NOMO-1 treated with DMSO at 0.1 percent for 48 hours (cell line): Measurements from ENCODE around the gene SCAANT1.
A peak's percentile ranks its signal among the peaks of the same experiment; 100 is the strongest.

Source experiments
- DNase-seq: peaks from one replicate; lab custom pipeline; 2025; ENCODE audit not compliant: unreplicated experiment; lab: John Stamatoyannopoulos, UW

Gene SCAANT1

GRCh38 chr3:63934041-63934866 is 22.1 kb upstream of the SCAANT1 start:
- peak; percentile 95 for DNase-seq

DNA sequence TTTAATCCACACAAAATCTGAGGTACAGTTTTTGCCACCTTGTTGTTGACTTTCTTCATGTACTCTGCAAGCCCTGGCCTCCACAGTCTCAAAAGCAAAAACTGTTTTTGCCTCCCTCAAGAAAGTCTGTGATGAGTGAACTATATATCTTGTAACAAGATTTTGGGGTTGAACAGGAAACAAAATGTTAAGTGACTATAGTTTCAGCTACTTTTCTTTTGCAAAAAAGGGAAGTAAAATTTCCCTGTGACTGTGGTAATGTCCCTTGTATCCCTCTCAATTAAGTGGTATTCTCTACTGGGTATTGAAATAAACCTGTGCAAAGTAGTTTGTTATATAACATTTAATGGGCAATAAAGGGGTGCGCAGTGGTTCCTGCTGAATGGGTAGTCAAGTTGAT is 21.3 kb upstream of the SCAANT1 start:
- DNase-seq = peak; percentile 80

DNA sequence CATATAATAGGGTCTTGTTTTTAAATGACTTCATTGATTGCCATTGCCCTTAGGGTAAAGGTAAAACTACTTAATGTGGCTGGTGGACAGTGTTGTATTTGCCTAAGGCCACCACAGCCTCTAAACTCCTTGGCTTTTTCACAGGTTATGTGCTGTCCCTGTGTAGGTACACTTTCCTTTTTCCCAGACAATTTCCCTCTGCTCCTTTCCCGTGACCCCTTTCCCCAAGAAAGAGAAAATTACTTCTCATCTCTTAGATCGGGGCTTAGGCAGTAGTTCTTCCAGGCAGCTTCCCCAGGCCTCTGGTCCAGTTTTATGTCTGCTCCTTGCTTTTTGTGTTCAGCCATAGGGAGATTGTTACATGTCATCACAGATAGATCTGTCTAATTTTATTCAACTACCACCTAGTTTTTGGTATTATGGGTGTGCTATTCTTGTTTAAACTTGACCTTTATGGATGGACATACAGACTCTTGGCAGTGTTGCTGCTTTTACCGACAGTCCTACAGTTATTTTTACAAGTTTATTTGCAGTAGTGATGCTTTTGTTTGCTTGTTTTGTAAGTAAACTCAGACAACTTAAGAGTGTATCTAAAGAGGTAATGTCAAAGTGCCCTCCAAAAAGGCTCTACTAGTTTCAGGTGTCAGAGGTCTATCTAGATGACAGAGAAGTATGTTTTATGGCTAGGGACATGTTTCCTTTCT is 20.5 kb upstream of the SCAANT1 start:
- DNase-seq = no peak

DNA sequence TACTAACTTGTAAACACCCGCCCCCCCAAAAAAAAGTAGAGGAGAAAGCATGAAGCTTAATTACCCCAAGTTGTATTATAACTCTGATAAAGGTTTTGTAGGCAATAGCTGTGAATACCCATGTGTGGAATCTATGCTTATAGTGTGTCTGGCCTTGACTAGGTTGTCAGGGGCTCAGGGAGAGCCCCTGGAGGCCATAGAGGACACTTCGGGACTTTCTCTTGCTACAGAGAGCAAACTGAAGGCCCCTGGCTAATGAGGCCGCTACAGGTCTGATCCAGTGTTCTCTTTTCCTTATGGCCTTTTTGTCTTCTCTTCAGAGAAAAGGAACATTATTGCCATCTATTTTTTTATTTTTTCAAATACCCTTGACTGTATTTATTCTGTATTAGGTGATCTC is 19.1 kb upstream of the SCAANT1 start:
- DNase-seq = no peak

DNA sequence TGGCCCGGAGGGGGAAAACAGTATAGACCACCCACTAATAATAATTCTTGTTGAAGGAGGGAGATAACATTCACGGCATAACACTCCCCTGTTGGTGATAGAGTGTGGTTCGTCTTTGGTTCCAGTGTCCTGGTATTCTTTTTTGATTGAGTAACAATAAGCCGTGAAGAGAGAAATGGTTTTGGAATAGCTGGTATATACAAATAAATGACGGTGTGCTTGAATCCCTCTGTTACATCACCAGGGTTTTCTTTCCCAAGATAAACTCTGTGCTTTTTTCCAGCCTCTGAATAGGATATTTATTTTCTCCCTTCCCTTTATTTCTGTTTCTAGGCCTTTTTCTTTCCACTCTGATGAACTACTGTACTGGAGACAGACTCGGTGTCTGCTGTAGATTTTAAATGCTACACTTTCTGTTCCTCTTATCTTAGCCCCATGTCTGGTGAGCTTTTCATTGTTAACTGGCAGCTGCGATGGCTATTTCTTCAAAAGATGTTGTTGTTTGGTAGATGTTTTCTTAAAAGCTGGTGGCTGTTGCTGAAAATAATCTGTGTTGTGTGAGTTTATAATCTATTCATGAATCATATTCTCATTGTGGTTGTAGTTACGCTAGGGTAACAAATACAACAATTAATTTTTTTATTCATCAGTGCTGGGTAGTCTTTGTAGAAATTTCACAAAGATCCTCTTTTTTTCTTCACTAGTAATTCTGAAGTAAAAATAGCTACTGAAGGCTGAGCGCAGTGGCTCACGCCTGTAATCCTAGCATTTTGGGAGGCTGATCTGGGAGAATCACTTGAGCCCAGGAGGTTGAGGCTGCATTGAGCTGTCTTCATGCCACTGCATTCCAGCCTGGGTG is 15.5 kb upstream of the SCAANT1 start:
- peak; percentile 78 for DNase-seq

DNA sequence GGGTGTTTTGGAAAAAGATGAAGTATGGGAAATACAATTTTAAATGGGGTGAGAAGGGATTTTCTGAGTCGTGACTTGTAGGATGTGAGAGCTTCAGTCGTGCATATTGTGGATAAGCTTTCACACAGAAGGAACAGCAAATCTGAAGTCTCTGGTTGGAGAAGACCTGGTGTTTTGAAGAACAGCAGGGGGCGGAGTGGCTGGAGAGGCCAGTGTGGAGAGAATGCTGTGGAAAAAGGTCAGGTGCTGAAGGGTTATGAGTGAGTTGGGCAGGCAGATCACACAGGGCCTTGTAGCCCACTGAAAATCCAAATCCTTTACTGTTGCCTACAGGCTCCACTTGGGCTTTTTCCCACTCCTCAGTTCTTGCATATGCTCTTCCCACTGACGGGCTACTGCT is 14.1 kb upstream of the SCAANT1 start:
- DNase-seq = no peak

- DNase-seq = no peak
These were observed 10.5 kb upstream of the SCAANT1 start for GRCh38 chr3:63922491-63923199.

DNA sequence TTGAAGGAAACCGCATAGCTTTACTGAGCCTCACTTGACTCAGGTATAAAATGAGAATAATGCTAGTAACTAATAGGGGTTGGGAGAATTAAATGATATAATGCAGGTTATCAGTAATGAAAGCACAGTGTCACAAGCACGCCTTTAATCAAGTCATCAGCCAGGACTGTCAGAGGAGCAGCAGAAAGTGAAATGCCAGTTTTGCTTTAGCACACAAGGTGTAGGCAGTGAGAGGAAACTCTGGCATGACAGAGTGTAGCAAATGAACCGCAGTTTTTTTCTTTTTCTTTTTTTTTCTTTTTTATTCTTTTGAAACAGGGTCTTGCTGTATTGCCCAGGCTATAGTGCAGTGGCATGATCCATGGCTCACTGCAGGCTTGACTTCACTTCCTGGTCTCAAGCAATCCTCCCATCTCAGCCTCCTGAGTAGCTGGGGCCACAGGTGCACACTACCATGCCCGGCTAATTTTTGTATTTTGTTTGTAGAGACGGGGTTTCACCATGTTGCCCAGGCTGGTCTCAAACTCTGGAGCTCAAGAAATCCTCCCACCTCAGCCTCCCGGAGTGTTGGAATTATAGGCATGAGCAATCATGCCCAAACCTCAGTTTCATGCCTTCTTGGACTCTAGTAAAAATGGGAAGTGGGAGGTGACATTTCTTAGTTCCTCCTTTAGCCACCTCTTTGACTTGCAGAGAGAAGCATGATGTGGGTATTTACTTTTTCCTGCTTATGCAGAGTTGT is 9.7 kb upstream of the SCAANT1 start:
- DNase-seq = peak; percentile 84

- DNase-seq = no peak
These were observed 7.8 kb upstream of the SCAANT1 start for GRCh38 chr3:63920001-63920400.

- DNase-seq = no peak
These were observed 6.1 kb upstream of the SCAANT1 start for GRCh38 chr3:63918321-63918720.

GRCh38 chr3:63914312-63914711 is 2.1 kb upstream of the SCAANT1 start:
- DNase-seq = peak; percentile 4

DNA sequence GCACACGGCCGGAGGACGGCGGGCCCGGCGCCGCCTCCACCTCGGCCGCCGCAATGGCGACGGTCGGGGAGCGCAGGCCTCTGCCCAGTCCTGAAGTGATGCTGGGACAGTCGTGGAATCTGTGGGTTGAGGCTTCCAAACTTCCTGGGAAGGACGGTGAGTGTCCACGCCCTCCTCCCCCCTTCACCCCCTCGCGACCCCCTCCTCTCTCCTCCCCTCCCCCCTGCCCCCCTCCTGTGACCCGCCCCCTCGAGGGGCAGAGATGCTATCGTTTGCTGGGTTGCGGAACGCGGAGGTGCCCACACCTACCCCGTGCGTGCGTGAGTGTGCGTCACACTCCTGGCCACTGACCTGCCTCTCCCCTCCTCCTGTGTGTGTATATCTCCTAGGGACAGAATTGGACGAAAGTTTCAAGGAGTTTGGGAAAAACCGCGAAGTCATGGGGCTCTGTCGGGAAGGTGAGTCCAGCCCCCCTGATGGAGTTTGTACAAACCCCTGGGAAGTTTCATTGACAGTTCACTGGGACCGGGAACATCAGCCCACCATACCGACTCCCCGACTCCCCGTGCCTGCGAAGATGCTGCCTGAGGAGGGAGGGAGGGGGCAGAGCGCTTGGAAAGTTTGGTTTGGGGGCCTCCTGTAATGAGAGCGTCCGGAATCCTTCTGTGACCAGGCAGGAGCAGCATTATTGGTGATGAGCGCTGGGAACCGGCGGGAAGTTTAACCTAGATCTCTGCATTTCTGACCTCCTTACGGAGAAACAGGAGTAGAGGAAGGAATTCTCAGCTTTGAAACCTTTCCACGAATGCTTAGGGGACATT is 795 bp upstream of the SCAANT1 start:
- DNase-seq = no peak

GRCh38 chr3:63911509-63911872 is 692 bp downstream of the SCAANT1 start:
- no peak for DNase-seq

GRCh38 chr3:63910891-63911290 is 1.3 kb downstream of the SCAANT1 start:
- DNase-seq = no peak

DNA sequence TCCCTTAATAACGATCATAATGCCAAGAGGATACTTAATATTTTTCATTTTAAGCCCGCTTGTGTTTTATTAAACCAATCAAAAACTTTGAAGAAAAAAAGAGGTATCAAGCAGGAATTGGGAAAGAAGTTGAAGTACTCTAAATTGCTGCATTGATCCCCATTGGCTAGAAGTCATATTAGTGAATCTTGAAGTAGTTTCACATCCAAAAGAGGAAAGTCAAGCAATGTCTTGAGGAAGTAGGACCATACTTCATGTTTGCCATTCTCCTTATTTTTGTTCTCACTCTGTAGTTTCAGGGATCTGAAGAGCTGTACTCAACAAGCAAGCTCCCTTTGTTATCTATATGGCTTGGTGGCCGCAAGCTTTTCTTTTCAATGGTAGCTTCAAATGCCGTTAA is 2.2 kb downstream of the SCAANT1 start:
- DNase-seq = peak; percentile 24

- no peak for DNase-seq
These were observed 2.8 kb downstream of the SCAANT1 start for GRCh38 chr3:63909431-63909830.

- no peak for DNase-seq
These were observed 3.4 kb downstream of the SCAANT1 start for GRCh38 chr3:63908776-63909175.

DNA sequence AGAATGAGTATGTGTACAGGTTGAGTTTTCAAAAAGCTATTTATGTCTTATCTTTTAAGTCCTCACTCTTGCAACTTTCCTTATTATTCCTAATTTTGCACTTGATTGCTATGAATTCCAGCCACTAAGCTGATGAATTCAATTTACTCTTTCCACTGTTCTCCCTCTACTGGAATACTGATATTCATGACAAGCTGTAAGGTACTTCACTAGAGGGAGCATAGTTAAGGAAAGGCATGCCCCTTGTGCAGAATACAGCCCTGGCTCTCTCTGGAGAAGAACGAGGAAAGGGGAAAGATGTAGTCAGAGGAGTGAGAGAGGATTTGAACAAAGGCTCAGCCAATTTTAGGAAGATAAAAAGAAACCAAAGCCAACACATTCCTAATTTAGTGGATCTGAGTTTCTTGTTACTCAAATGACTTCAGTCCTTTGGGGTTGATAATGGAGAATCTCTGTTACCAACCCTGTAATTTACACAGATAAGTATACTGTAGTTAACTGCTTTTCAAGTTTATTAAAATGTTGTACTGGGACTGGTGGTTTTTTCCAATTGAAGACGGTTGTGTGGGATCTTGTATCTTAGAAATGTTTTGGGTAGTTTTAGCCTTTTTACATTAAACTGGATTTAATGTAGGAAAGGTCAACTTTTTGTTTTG is 4.0 kb downstream of the SCAANT1 start:
- DNase-seq = no peak
